DMS153 (cell line): ENCODE data around the gene RCCD1.

Experiments
- DNase-seq: peaks from one replicate; lab custom pipeline; 2025; lab: John Stamatoyannopoulos, UW

Gene RCCD1

DNA sequence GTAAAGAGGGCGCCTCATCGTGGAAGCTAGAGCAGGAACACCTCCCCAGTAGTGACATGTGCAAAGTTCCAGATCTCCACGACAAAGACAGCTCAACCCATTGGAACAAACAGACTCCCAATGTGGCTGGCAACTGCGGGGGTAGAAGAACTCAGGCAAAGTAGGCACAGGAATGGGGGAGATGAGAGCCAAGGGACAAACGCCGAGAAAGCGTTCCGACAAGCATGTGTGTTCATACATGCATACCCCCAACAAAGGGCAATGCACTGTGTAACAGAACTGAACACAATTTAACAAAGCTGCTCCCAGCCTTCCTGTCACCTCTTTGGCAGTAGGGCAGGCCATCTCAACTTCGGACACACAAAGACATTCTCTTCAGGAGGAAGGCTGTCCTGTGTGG is 11.6 kb downstream of the RCCD1 start:
- DNase-seq: no peak

- DNase-seq: no peak
Observed at GRCh38 chr15:90967206-90967605, 12.5 kb downstream of the RCCD1 start.

- no peak for DNase-seq
Observed at GRCh38 chr15:90968434-90968833, 13.8 kb downstream of the RCCD1 start.

GRCh38 chr15:90970274-90970673 is 15.6 kb downstream of the RCCD1 start:
- DNase-seq: no peak

DNA sequence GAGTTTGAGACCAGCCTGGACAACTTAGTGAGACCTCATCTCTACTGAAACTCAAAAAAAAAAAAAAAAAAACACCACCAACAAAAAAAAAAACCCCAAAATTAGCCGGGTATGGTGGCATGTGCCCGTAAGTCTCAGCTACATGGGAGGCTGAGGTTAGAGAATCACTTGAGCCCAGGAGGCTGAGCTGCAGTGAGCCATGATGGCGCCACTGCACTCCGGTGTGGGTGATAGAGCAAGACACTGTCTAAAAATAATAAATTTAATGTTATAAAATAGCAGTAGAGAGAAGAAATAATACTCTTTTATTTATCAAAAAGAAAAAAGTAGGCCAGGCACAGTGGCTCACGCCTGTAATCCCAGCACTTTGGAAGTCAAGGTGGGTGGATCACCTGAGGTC is 17.4 kb downstream of the RCCD1 start:
- DNase-seq: no peak

DNA sequence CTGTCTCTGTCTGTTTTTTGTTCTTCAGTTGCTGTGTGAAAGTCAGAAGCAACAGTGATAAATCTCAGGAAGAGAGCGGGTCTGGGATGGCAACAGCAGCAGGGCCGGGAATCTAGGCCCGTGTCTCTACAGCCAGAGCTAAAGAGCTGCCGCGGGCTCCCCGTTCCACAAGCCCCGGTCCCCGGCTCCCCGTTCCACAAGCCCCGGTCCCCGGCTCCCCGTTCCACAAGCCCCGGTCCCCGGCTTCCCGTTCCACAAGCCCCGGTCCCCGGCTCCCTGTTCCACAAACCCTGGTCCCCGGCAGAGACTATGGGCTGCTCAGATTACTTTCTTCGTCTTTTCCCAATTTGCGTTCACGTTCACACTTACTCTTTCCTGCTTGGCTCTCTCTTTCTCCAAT is 19.5 kb downstream of the RCCD1 start:
- DNase-seq: no peak

- DNase-seq: no peak
Observed at GRCh38 chr15:90979582-90979981, 24.9 kb downstream of the RCCD1 start.

- DNase-seq: no peak
Observed at GRCh38 chr15:90981681-90982080, 27.0 kb downstream of the RCCD1 start.

GRCh38 chr15:90982135-90982534 is 27.5 kb downstream of the RCCD1 start:
- DNase-seq: no peak

DNA sequence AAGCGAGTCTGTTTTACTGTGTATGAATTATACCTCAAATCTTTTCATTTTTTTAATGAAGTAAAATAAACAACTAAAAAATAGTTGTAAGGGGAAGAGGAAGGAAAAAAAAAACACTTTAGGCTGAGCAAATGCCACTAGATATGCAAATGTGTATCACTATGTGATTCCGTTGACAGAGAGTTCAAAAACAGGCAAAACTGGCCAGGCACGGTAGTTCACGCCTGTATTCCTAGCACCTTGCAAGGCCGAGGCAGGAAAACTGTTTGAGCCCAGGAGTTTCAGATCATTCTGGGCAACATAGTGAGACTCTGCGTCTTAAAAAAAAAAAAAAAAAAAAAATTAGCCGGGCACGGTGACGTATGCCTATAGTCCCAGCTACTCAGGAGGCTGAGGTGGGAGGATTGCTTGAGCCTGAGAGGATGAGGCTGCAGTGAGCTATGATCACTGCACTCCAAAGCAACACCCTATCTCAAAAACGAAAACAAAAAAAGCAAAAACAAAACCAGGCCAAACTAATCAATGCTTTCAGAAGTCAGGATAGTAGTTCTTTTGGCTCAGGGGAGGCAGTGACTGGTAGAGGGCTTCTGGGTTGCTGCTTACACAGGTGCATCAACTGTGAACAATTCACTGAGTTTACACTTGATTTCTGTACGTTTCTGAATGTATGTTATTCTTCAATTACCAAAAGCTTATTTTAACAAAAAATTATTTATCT is 32.3 kb downstream of the RCCD1 start:
- no peak for DNase-seq

DNA sequence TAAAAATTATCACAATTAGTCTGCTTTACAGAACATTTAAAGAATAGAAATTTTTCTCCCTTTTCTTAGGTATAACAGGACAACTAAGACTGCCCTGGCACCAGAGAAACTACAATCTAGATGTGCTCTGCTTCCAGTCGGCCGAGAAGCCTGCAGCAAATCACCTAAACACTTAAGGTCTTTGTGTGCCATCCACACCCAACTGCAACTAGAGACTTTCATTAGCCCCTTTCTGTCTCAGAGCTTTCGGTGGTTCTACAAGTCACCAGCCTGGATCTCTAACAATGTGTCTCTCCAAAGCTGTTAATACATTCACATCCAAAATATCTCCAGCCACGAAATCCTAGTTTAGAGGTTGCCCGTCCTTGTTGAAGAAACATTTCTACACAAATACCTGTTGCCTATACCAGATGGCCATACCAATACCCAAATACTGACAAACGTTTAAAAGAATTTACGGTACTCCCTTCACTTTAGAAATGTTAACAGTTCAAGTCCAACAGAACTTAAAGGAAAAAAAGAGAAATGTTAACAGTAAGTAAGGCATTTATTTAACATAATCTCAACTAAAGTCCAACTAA is 33.0 kb downstream of the RCCD1 start:
- no peak for DNase-seq

GRCh38 chr15:90988296-90988695 is 33.6 kb downstream of the RCCD1 start:
- no peak for DNase-seq

DNA sequence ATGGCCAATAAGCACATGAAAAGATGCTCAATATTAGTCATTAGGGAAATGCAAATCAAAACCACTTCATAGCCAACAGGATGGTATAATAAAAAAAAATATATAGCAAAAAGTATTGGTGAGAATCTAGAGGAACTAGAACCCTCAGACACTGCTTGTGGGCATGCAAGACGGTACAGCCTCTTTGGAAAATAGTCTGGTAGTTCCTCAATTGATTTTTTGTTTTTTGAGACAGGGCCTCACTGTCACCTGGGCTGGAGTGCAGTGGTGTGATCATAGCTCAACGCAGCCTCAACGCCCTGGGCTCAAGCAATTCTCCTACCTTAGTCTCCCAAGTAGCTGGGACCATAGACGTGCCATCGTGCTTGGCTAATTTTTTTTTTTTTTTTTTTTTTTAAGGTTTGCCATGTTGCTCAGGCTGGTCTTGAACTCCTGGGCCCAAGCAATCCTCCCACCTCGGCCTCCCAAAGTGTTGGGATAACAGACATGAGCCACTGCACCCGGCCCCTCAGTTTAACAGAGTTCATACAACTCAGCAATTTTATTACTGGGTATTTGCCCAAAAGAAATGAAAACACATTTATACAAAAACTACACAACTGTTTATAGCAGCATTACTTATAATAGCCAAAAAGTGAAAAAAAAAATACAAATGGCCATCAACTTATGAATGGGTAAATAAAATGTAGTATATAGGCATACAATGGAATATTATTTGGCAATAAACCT is 34.5 kb downstream of the RCCD1 start:
- DNase-seq: no peak

DNA sequence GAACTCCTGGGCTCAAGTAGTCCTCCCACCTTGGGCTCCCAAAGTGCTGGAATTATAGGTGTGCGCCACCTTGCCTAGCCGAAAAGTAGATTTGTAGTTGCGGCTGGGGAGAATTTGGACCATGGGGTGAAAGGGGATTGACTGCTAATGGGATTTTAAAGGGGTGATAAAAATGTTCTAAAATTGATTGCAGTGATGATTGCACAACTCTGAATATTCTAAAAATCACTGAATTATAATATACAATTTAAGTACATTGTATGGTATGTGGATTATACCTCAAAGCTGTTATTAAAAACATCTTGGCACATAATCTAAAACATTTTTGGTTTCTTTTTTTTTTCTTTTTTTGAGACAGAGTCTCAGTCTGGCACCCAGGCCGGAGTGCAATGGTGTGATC is 35.8 kb downstream of the RCCD1 start:
- no peak for DNase-seq

GRCh38 chr15:90991587-90992285 is 37.1 kb downstream of the RCCD1 start:
- DNase-seq: no peak

DNA sequence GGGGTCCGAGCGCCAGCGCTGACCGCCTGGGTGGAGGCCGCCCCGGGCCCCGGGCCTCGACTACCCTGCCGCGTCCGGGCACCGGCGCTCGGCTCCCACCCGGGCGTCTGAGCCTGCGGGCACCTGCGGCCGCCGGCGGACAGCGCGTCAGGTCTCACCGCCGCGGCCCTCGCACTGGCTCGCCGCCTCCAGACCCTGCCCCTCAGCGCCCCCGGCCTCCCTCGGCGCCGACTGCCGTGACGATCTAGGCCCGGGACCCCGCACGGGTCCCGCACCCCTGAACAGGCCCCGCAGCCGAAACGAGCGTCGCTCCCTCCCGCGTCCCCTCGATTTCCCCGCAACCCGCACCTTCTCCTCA is 39.4 kb downstream of the RCCD1 start:
- no peak for DNase-seq

GRCh38 chr15:90994417-90995311 is 40.0 kb downstream of the RCCD1 start, which contains the start of gene PRC1:
PRC1 (minus strand) TSS chr15:90994535; CDS start chr15:90994417, 118 bp downstream.
- peak; percentile 92 for DNase-seq

- DNase-seq: no peak
Observed at GRCh38 chr15:90998737-90999136, 44.1 kb downstream of the RCCD1 start.

- no peak for DNase-seq
Observed at GRCh38 chr15:91001209-91001608, 46.5 kb downstream of the RCCD1 start.

DNA sequence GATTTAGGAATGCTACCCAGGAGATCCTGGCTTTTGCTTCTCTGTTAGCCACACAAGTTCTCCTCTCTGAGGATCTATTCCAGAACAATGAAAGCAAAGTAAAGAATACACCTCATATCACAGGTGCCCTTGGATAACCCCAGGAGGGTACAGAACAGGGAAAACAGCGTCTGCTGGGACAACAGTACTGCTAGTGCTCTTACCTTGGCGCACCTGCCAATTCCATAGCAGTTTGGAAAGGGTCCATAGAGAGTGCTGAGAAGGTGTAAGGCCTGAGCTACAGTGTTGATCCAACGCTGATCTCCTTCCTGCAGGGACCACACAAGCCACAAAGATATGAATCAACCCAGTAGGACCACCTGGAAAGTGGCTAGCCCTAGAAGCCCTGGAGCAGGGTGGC is 52.6 kb downstream of the RCCD1 start:
- DNase-seq: no peak
